ENCODE results near the gene NEFH.

Gene NEFH

GRCh38 chr22:29539105-29539504, 59.1 kb downstream of the NEFH start:
- Mint-ChIP-seq H3K27me3 (no peaks in the 10 kb centered on the region), H3K4me3 (no peak overlapping the region), H3K36me3 (peaks cover 52% of the 10 kb centered on the region), H3K9me3 (peaks cover under 1% of the 10 kb centered on the region), H3K27ac (no peak overlapping the region), H3K4me1 (peaks cover 9% of the 10 kb centered on the region)
- ATAC-seq: no peak

All from stimulated activated memory B cell treated with anti-CD40 and anti-IgM and Interleukin-4, amounts not matched to agents 10 μg/mL and 1 μg/mL and 100 μg/mL, for 72 hours (primary cell).